NCI-H2227 (cell line): ENCODE measurements around the gene KRTAP12-1.
"Not testable (repeated sequence)": the region's sequence is repeated elsewhere in the genome, so short reads cannot be mapped to it uniquely, and the experiment has no call there.

Experiments
- DNase-seq: peaks from one replicate; lab custom pipeline; 2025; ENCODE audit not compliant: unreplicated experiment; lab: John Stamatoyannopoulos, UW

Gene KRTAP12-1

GRCh38 chr21:44670642-44671432 lies 11.1 kb downstream of the KRTAP12-1 start:
- DNase-seq, result no peak

DNA sequence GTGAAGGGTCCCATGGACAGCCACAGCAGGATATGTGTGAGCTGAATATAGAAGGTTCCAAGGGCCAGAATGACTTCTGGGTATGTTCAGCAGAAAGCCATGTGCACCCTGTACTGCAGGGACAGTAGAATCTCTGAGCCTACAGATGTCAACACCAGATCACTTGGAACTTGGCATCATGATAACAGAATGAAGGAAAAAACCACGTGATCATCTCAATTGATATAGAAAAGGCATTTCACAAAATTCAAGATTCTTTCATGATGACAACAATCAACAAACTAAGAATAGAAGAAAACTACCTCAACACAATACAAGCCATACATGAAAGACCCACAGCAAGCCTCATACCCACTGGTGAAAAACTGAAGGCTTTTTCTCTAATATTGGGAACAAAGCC lies 14.4 kb downstream of the KRTAP12-1 start:
- DNase-seq, result no peak

GRCh38 chr21:44666401-44667320 lies 15.3 kb downstream of the KRTAP12-1 start, which contains the start of gene KRTAP12-2:
KRTAP12-2 (minus strand) TSS chr21:44666927; CDS start chr21:44666886, 41 bp downstream.
- DNase-seq, result no peak

DNA sequence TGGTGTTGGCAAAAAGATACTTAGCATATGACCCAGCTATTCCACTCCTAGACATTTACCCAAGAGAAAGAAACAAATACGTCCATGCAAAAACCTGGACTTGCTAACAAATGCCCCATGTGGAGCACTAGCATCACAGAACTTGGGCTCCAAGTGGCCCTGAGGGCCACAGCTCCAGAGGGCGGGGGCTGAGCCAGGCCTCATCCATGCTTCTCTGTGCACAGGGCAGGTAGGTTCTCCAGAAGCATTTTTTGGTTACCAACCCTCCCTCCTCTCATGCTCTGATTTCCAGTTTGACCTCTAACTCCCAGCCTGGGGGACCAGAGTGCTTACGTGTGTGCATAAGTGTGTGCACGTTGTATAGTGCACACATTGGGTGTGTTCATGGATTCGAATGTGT lies 17.3 kb downstream of the KRTAP12-1 start:
- no peak for DNase-seq

- DNase-seq, result not testable (repeated sequence)
Measured at GRCh38 chr21:44661567-44661966, 20.4 kb downstream of the KRTAP12-1 start.

DNA sequence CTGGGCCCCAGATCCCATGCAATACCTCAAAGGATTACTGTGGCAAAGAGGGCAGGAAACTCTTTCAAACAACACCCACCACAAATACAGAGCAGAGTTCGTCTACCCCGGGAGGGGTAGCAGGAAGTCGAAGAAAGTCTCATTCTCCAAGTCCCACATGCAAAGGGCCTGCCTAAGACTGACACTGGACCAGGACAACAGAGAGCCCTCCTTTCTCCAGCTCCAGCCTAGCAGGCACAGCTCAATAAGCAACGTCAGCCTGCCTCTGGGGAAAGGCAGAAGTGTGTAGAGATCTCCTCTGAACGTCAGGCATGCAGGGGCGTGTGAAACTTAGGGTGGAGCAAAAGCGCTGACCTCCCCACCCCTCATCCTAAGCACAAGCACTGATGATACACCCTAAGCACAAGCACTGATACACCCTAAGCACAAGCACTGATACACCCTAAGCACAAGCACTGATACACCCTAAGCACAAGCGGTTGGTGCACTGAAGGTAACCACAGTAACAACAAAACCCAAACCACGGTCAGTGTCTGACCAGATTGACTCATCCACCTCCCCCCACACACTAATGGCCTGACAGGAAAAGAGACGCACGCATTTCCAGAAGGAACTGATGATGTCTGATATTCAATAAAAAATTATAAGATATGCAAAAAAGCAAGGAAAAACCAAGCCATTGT lies 22.9 kb downstream of the KRTAP12-1 start:
- DNase-seq, result no peak

GRCh38 chr21:44658541-44658910 lies 23.4 kb downstream of the KRTAP12-1 start:
- DNase-seq, result no peak

DNA sequence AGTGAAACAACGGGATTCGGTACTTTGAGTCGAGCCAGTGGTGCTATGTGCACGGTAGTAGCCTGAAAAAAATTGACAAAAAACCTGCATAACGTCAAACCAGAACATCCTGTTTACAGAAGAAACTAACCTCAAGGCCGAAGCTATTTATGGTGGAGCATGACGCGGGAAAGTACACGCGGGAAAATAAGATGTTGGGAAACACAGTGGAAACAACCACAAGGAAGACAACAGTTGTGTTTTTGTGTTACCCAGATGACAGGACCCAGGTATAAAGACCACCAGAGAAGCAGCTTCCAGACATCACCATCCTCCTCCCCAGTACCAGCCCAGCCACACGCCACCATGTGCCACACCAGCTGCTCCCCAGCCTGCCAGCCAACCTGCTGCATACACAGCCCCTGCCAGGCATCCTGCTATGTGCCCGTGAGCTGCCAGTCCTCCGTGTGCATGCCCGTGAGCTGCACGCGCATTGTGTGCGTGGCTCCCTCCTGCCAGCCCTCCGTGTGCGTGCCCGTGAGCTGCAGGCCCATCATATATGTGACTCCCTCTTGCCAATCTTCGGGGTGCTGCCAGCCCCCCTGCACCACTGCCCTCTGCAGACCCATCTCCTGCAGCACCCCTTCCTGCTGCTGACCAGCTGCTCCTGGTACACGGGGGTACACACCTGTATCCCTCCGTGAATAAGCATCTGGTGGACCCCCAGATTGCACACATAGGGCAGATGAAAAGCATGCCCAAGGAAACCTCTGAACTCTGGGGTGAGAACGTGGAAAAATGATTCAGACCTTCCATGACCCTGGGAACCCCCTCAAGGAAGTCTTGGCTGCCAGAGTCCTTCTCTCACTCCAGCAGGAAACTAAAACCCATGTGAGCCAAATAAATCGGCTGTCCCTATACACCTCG lies 24.1 kb downstream of the KRTAP12-1 start, which contains the start of gene KRTAP12-3:
Gene KRTAP12-3 (plus strand): TSS at position 298 of the 906 bp plus-strand sequence. CDS start 48 bp downstream, at position 346.
- DNase-seq, result no peak

DNA sequence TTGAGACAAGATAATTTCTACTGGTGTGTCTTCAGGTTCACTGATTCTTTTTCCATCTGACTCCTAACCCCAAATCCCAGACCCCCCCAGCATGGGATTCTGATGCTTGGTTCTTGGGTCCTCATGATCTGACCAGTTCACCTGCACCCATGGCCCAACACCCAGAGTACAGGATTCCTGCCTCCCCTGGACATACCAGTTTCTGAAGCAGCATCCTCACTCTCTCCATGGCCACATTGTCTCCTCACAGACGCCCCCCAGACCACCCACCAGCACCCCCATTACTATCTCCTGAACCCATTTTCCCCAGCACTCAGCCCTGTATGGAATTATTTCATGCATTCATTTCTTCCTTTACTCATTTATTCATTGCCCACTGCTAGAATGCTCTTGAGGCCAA lies 25.1 kb downstream of the KRTAP12-1 start:
- no peak for DNase-seq

GRCh38 chr21:44654576-44655175 lies 27.3 kb downstream of the KRTAP12-1 start, which contains the start of gene KRTAP12-4:
KRTAP12-4 (minus strand) TSS chr21:44654659; CDS start chr21:44654614, 45 bp downstream.
- no peak for DNase-seq

DNA sequence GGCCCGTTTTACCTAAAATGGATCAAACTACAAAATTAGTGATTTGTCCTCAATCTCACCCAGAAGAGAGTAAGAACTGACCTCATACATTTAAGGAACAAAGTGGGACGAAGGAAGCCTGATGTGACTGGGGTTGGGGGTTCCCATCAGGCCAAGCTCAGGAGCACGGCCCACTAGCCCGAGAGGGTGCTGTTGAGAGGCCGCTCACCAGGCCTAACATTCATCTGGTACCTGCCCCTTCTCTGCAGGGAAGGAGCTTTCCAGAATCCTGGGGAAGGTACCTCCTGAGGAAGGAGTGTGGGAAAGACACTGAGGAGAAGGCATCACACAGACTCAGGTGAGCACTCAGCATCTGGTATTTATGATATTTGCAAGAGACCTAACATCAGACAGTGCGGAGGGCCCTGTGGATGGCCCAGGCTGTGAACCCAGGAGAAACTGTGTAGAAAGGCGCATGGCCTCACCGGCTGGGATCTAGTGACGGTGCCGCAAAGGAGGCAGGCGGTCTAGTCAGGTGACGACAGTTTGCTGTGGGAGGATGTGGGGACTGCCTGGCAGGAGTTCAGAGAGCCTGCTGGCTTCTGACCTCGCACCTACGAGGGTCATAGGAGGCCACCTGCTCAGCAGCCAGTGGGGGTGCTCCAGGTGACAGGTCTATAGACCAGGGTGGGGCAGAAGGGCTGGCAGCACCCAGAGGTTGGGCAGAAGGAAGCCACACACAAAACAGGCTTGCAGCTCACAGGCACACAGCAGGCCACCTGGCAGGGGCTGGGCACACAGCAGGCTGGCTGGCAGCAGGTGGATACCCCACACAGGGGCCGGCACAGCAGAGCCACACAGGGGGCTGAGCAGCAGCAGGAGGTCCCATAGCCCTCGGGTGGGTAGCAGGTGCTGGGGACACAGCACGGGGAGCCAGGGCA lies 28.0 kb downstream of the KRTAP12-1 start:
- no peak for DNase-seq

GRCh38 chr21:44653123-44653522 lies 28.8 kb downstream of the KRTAP12-1 start:
- DNase-seq, result no peak

DNA sequence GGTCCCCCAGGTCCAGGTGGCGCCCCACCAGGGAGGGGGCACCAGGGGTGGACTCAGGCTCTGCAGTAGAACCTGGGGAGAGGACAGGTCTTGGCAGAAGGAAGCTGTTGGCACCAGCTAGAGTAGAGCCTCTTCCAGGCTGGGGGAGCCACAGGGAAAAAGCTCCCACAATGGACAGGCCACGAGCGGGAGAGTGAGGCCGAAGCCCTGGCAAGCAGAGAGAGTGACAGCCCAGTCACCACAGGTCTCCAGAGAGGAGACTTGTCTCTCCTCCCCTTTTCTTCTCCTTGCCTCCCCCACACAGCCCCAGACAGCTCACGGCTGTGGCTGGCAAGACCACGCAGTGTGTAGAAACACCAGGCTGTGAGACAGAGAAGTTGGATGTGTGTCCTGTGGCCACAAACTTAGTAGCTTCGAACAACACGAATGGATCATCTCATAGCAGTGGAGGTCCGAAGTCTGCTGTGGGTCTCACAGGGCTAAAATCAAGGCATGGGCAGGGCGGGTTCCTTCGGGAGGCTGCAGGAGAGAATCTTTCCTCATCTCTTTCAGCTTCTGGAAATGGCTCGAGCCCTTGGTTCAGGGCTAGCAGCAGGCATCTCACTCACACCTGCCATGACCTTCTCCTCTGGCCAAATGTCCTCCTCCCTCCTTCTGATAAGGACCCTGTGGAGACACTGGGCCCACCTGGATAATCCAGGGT lies 30.8 kb downstream of the KRTAP12-1 start:
- no peak for DNase-seq

GRCh38 chr21:44650265-44650972 lies 31.5 kb downstream of the KRTAP12-1 start:
- no peak for DNase-seq

GRCh38 chr21:44649521-44650100 lies 32.4 kb downstream of the KRTAP12-1 start:
- no peak for DNase-seq

DNA sequence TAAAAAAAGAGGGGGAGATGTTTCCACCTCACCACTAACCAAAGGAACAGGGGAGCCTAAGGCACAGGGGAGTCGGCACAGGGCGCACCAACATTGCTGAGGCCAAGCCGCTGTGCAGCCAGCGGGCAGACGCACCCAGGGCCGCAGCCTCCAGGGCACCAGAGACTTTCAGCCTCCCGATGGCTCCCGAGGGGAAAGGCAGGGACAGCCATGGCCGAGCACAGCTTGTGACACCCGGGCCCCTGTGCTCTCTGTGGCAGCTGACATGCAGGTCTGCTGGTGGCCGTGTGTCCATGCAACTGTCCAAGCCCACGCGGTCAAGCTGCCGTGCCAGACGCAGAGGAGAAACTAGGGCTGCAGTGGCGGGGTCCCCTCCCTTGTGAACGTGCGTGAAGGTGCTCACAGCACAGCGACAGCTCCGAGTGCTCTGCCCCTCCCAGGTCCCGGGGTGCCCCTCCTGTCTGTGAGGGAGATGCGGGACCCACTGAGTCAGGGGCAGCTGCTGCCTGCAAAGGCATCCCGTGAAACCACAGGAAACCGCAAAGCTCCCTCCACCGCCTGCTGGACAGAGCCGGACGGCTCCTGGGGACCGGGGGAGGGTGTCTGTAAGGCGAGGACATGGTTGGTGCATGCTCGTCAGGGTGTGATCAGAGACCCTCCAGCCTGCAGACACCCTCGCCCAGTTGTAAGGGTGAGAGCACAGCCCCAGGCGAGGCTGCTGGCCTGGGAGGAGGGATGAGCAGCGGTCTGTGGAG lies 33.2 kb downstream of the KRTAP12-1 start:
- no peak for DNase-seq
